GM19099 (cell line): ENCODE results near the gene RHBDD1.

Experiments
- POLR2A ChIP-seq: IDR thresholded peaks from 3 replicates; pipeline ENCODE4 v1.6.1; 2011; ENCODE audit warnings: low read depth; ENCODE audit not compliant: insufficient read length; ENCODE audit errors: extremely low read depth

The RHBDD1 gene

GRCh38 chr2:226906163-226906693 is 70.4 kb downstream of the RHBDD1 start:
- no peak for TF ChIP-seq POLR2A

- no peak for TF ChIP-seq POLR2A
Measured at GRCh38 chr2:226909126-226909525, 73.3 kb downstream of the RHBDD1 start.

GRCh38 chr2:226909836-226910235 is 74.0 kb downstream of the RHBDD1 start:
- TF ChIP-seq POLR2A: no peak

- no peak for TF ChIP-seq POLR2A
Measured at GRCh38 chr2:226910384-226910783, 74.5 kb downstream of the RHBDD1 start.

GRCh38 chr2:226911932-226912331 is 76.1 kb downstream of the RHBDD1 start:
- TF ChIP-seq POLR2A: no peak

- no peak for TF ChIP-seq POLR2A
Measured at GRCh38 chr2:226913641-226914040, 77.8 kb downstream of the RHBDD1 start.

- no peak for TF ChIP-seq POLR2A
Measured at GRCh38 chr2:226915846-226916360, 80.0 kb downstream of the RHBDD1 start.

- TF ChIP-seq POLR2A: no peak
Measured at GRCh38 chr2:226916669-226917068, 80.8 kb downstream of the RHBDD1 start.

GRCh38 chr2:226932443-226932842 is 96.6 kb downstream of the RHBDD1 start:
- no peak for TF ChIP-seq POLR2A

GRCh38 chr2:226934546-226935201 is 98.8 kb downstream of the RHBDD1 start:
- TF ChIP-seq POLR2A: no peak

GRCh38 chr2:226943862-226944620 is 108.2 kb downstream of the RHBDD1 start:
- TF ChIP-seq POLR2A: no peak

- no peak for TF ChIP-seq POLR2A
Measured at GRCh38 chr2:226953206-226953605, 117.4 kb downstream of the RHBDD1 start.

- TF ChIP-seq POLR2A: no peak
Measured at GRCh38 chr2:226953826-226954225, 118.0 kb downstream of the RHBDD1 start.

GRCh38 chr2:226956659-226957058 is 120.8 kb downstream of the RHBDD1 start:
- TF ChIP-seq POLR2A: no peak

GRCh38 chr2:226959418-226959817 is 123.6 kb downstream of the RHBDD1 start:
- TF ChIP-seq POLR2A: no peak
